IMR-90 (cell line): Measurements from ENCODE around the gene ILRUN.

Source experiments
- CEBPB ChIP-seq: IDR thresholded peaks from 2 replicates; pipeline ENCODE4 v1.6.1; 2012; ENCODE audit warnings: low read depth, low read length, improper control_type of control experiment
- CTCF ChIP-seq: conservative IDR thresholded peaks from 2 replicates; pipeline ENCODE4 v1.5.1; 2012; ENCODE audit warnings: mild to moderate bottlenecking, low read depth, low read length, improper control_type of control experiment
- POLR2A ChIP-seq: IDR thresholded peaks from 2 replicates; pipeline ENCODE4 v1.6.1; 2012; ENCODE audit warnings: mild to moderate bottlenecking, low read depth, low read length

GRCh38 chr6:34665019-34665418 lies 31.5 kb downstream of the ILRUN start:
- TF ChIP-seq CTCF = no peak
- TF ChIP-seq CEBPB = no peak
- TF ChIP-seq POLR2A = no peak
